CD8-positive, alpha-beta memory T cell (primary cell): ENCODE measurements around the gene TMEM132D. TPM values are rescaled to one million over a fixed set of nuclear protein-coding genes. Genes with fewer than 3 reads are reported as not detected.

Source experiments
- CTCF ChIA-PET: fragments of 350-600 bp; sonication (Branson Sonifier 250); formaldehyde crosslinking; loops from one replicate; lab custom pipeline; 2021; ENCODE audit warnings: antibody characterized with exemption; lab: Charles Lee
- POLR2A ChIA-PET: fragments of 350-600 bp; sonication (Branson Sonifier 250); formaldehyde crosslinking; loops from one replicate; lab custom pipeline; 2021; ENCODE audit warnings: antibody characterized with exemption; lab: Charles Lee
- DNase-seq, 5 donors: peaks; one replicate each; pipeline versions ENCODE4 v3.0.0 to v3.0.0-alpha.2; 2020 to 2022; ENCODE audit warnings: mixed read lengths in 1 of 5
- H3K27ac ChIP-seq: one replicate; pipeline ENCODE4 v1.7.0; 2013; ENCODE audit warnings: low read depth, mild to moderate bottlenecking, low read length, moderate library complexity
- H3K27me3 ChIP-seq: 2 replicates; pipeline ENCODE4 v1.7.0; 2013; ENCODE audit warnings: low read length, mild to moderate bottlenecking; ENCODE audit not compliant: insufficient read depth, poor library complexity, severe bottlenecking
- H3K36me3 ChIP-seq: 2 replicates; pipeline ENCODE4 v1.7.0; 2013; ENCODE audit warnings: mild to moderate bottlenecking, low read length, moderate library complexity; ENCODE audit not compliant: insufficient read depth
- H3K4me1 ChIP-seq: 2 replicates; pipeline ENCODE4 v1.7.0; 2013; ENCODE audit warnings: mild to moderate bottlenecking, low read length, moderate library complexity; ENCODE audit not compliant: insufficient read depth
- H3K4me3 ChIP-seq: 2 replicates; pipeline ENCODE4 v1.7.0; 2013; ENCODE audit warnings: mild to moderate bottlenecking, low read length
- H3K9me3 ChIP-seq: 2 replicates; pipeline ENCODE4 v1.7.0; 2013; ENCODE audit warnings: mild to moderate bottlenecking, low read length
- H3K27ac Mint-ChIP-seq, 8 donors: one replicate each; pipeline ENCODE4 v1.8.0; 2020 to 2021; ENCODE audit warnings: mixed read lengths in 8 of 8, mild to moderate bottlenecking in 6 of 8, inconsistent platforms in 3 of 8, moderate library complexity in 3 of 8
- H3K27me3 Mint-ChIP-seq, 2 donors: one replicate each; pipeline ENCODE4 v1.8.0; 2020 to 2021; ENCODE audit warnings: mixed read lengths in 2 of 2, mild to moderate bottlenecking in 1 of 2, moderate library complexity in 1 of 2
- H3K36me3 Mint-ChIP-seq, 3 donors: one replicate each; pipeline ENCODE4 v1.8.0; 2020 to 2021; ENCODE audit warnings: mixed read lengths in 3 of 3, inconsistent platforms in 1 of 3, mild to moderate bottlenecking in 1 of 3
- H3K4me1 Mint-ChIP-seq, 3 donors: one replicate each; pipeline ENCODE4 v1.8.0; 2020 to 2021; ENCODE audit warnings: mixed read lengths in 3 of 3, inconsistent platforms in 1 of 3, mild to moderate bottlenecking in 1 of 3
- H3K4me3 Mint-ChIP-seq, 7 donors: one replicate each; pipeline ENCODE4 v1.8.0; 2020 to 2021; ENCODE audit warnings: mixed read lengths in 7 of 7, mild to moderate bottlenecking in 6 of 7, moderate library complexity in 4 of 7, inconsistent platforms in 2 of 7
- H3K9me3 Mint-ChIP-seq, 5 donors: one replicate each; pipeline ENCODE4 v1.8.0; 2020 to 2022; ENCODE audit warnings: mixed read lengths in 5 of 5, mild to moderate bottlenecking in 3 of 5, moderate library complexity in 2 of 5, inconsistent platforms in 1 of 5
- polyA plus RNA-seq: library from polyadenylated mRNA; unstranded; fragments of 300-500 nt; fragmentation: Illumina TruSeq; gene quantifications from one replicate; pipeline ENCODE4 v1.2.3, GENCODE V29; 2021
- total RNA-seq, 2 experiments: library from RNA; stranded (reverse); gene quantifications; one replicate each; pipeline ENCODE4 v1.2.3, GENCODE V29; 2021

The TMEM132D gene
- total and polyA plus RNA-seq, 3 experiments from 2014 or later = not detected

DNA sequence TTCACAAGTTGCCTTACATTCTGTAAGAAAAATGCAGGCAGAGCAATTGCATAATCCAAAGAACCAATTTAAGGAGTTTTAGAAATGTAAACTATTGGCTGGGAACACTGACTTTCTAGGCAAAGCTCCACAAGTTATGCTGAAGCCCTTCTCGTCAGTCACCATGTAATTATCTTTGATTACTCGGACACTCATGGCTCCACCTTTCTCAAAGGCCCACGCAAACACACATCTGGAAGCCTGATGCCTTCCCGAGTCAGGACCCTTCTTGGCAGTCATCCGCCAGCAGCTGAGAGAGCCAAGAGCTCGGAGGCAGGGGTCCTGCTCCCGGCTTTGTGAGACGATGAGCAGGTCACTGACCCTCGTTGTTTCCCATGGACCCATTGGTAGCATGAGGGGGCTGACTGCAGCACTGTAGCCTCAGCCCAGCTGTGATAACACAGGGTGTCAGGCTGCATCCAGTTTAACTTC, 202.2 kb downstream of the TMEM132D start:
- Mint-ChIP-seq H3K36me3 (no peaks in the 10 kb centered on the region), H3K27me3 (no peaks in the 10 kb centered on the region), H3K4me3 (no peak overlapping the region), H3K4me1 (no peaks in the 10 kb centered on the region), H3K27ac (no peak overlapping the region), H3K9me3 (peaks cover 7 to 31% (median 16%) of the 10 kb centered on the region in 5 donors)
- H3K4me3 ChIP-seq = no peak overlapping the region
- H3K27ac ChIP-seq = no peak overlapping the region
- H3K36me3 ChIP-seq = no peaks in the 10 kb centered on the region
- ChIA-PET POLR2A (no interaction called here), CTCF (no interaction called here)
- no peaks in the 10 kb centered on the region for H3K4me1 ChIP-seq
- H3K27me3 ChIP-seq = no peaks in the 10 kb centered on the region
- DNase-seq = no peak
- no peaks in the 10 kb centered on the region for H3K9me3 ChIP-seq

DNA sequence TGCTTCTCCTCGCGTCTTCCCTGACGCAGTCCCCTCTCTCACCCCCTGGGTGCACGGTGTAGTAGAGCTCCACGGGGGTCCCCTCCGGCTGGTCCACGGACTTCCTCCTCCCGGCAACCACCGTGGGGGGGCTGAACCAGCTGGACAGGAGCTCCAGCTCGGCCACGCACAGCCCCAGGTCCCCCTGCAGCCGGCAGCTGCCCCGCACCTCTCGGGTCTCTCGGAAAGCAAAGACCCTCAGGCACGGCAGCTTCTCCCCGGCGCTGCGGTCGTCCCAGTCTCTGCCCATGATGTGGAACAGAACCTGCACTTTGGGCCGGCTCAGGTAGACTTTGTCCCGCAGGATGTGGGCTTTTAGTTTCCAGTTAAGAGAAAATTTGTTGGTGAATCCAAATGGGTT, 203.8 kb downstream of the TMEM132D start:
- peaks cover 2 to 17% (median 9%) of the 10 kb centered on the region in 5 donors for H3K9me3 Mint-ChIP-seq
- POLR2A ChIA-PET = no interaction called here
- H3K4me3 Mint-ChIP-seq = no peak overlapping the region
- Histone ChIP-seq H3K27ac (no peak overlapping the region), H3K4me3 (no peak overlapping the region), H3K27me3 (no peaks in the 10 kb centered on the region), H3K9me3 (no peaks in the 10 kb centered on the region), H3K36me3 (no peaks in the 10 kb centered on the region), H3K4me1 (no peaks in the 10 kb centered on the region)
- no peaks in the 10 kb centered on the region for H3K27me3 Mint-ChIP-seq
- no peak for DNase-seq
- CTCF ChIA-PET = no interaction called here
- no peak overlapping the region for H3K27ac Mint-ChIP-seq
- no peaks in the 10 kb centered on the region for H3K4me1 Mint-ChIP-seq
- no peaks in the 10 kb centered on the region for H3K36me3 Mint-ChIP-seq

DNA sequence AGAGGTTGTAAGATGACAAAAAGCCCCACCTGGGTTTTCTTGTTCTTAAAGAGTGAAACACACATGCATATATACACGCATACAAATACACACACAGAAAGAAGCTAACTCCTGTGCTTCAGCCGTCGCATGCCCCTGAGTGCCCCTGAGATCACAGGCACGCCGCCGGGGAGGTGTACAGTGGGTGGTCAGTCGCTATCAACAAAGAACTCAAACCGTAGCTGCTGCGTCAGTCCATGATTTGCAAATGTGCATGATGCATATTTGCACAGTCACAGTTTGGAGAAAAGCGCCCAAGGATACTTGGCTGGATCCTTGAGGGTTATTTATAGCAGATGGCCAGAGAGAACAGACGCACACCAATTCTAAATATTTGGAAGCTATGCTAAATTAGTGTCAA, 206.9 kb downstream of the TMEM132D start:
- Mint-ChIP-seq H3K27ac (no peak overlapping the region), H3K27me3 (no peaks in the 10 kb centered on the region), H3K36me3 (no peaks in the 10 kb centered on the region), H3K4me3 (no peak overlapping the region), H3K4me1 (no peaks in the 10 kb centered on the region), H3K9me3 (peaks cover 0 to 8% (median 0%) of the 10 kb centered on the region in 5 donors)
- Histone ChIP-seq H3K27me3 (no peaks in the 10 kb centered on the region), H3K4me3 (no peak overlapping the region), H3K27ac (no peak overlapping the region), H3K4me1 (no peaks in the 10 kb centered on the region), H3K9me3 (no peaks in the 10 kb centered on the region), H3K36me3 (no peaks in the 10 kb centered on the region)
- no peak for DNase-seq
- ChIA-PET CTCF (no interaction called here), POLR2A (no interaction called here)

DNA sequence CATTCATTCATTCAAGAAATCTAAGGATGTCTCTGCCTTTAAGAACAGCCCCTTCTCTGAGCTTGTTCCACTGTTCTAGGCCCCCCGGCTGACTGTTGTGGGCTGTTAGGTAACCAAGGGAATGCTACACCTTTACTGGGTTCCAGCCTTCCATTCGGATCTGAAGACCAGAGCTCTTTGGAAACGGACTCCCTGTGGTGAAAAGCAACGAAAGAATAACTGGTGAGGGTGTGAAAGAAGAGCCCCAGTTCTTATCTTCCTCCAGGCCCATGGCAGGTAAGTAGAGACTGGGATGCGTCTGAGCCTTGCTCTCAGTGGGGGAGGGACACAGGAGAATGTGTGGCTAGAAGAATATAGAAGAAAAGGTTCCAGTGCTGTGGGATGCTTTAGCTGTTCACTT, 207.4 kb downstream of the TMEM132D start:
- ChIA-PET CTCF (no interaction called here), POLR2A (no interaction called here)

DNA sequence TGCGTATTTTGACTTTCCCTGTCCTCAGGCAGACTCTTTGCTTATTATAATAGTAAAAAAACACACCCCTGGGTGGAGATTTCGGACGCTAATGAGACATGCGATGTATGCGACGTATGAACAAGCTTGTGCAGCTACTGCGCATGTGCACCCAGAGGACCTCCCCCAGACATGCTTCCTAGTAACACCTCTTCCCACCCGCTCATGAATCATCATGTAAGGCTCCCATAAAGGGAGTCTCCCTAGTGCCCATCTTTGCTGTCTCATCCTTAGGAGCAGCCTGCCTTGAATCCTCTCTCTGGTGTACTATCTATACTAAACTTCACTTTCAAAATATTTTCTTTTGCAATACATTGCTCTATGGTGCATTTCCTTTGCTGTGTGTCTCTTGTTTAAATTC, 210.1 kb downstream of the TMEM132D start:
- Mint-ChIP-seq H3K36me3 (no peaks in the 10 kb centered on the region), H3K27me3 (no peaks in the 10 kb centered on the region), H3K4me3 (peak overlapping the region in 1 of 7 donors; percentile 16), H3K9me3 (peaks cover 0 to 12% (median 0%) of the 10 kb centered on the region in 5 donors), H3K27ac (no peak overlapping the region), H3K4me1 (no peaks in the 10 kb centered on the region)
- no peak for DNase-seq
- Histone ChIP-seq H3K4me3 (no peak overlapping the region), H3K27me3 (no peaks in the 10 kb centered on the region), H3K9me3 (no peaks in the 10 kb centered on the region), H3K4me1 (no peaks in the 10 kb centered on the region), H3K27ac (no peak overlapping the region), H3K36me3 (no peaks in the 10 kb centered on the region)
- POLR2A ChIA-PET = no interaction called here
- CTCF ChIA-PET = no interaction called here

More for the DNA sequence above, 207.4 kb downstream of the TMEM132D start:
- no peaks in the 10 kb centered on the region for H3K4me1 ChIP-seq
- H3K27me3 Mint-ChIP-seq = no peaks in the 10 kb centered on the region
- no peaks in the 10 kb centered on the region for H3K36me3 Mint-ChIP-seq
- no peak overlapping the region for H3K4me3 Mint-ChIP-seq
- no peak overlapping the region for H3K27ac ChIP-seq
- DNase-seq = no peak
- peaks cover 0 to 8% (median 0%) of the 10 kb centered on the region in 5 donors for H3K9me3 Mint-ChIP-seq
- no peak overlapping the region for H3K4me3 ChIP-seq
- H3K4me1 Mint-ChIP-seq = no peaks in the 10 kb centered on the region
- no peaks in the 10 kb centered on the region for H3K27me3 ChIP-seq
- no peaks in the 10 kb centered on the region for H3K36me3 ChIP-seq
- no peak overlapping the region for H3K27ac Mint-ChIP-seq
- H3K9me3 ChIP-seq = no peaks in the 10 kb centered on the region

DNA sequence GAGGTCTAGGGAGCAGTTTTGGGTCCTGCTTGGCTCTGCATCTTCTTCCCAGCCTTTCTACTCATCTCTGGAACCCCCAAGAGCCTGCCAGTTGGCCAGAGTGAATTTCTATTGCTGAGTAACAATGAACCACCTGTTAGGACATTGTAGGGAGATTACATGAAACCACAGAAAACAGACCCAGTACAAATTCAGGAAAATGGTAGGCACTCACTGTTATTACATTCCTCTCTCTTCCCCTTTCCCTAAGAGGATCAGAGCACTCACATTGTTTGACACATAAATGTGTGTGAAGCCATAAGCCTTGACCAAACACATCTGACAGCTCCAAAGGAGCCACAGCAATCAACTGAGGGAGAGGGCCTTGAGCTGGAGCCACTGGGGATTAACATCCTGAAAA, 216.1 kb downstream of the TMEM132D start:
- H3K36me3 Mint-ChIP-seq = no peaks in the 10 kb centered on the region
- POLR2A ChIA-PET = no interaction called here

DNA sequence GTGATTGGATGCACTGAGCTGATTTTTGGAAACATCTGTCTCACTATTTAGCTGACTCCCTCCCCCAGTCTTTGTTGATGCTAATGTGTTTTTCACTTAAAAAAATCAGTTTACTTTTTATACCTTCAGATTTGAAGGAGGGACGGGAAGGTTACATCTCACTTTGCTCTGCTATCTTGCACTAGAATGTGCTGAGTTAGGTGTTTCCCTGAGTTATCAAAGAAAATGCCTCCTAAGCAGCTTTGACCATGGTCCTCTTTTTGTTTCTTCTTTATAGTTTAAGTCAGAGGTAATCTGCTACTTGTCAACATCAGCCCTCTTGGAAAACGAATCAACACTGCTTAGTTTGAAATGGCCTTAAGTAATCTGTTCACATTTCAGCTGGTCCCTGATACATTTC, 222.0 kb downstream of the TMEM132D start:
- POLR2A ChIA-PET = no interaction called here
- H3K4me1 ChIP-seq = no peaks in the 10 kb centered on the region
- no peak overlapping the region for H3K4me3 Mint-ChIP-seq
- H3K27ac ChIP-seq = no peak overlapping the region
- CTCF ChIA-PET = no interaction called here
- H3K4me1 Mint-ChIP-seq = no peaks in the 10 kb centered on the region
- no peaks in the 10 kb centered on the region for H3K27me3 ChIP-seq
- H3K9me3 Mint-ChIP-seq = peaks cover 5 to 10% (median 7%) of the 10 kb centered on the region in 5 donors
- H3K4me3 ChIP-seq = no peak overlapping the region
- DNase-seq = no peak
- H3K27me3 Mint-ChIP-seq = no peaks in the 10 kb centered on the region
- H3K9me3 ChIP-seq = no peaks in the 10 kb centered on the region
- no peaks in the 10 kb centered on the region for H3K36me3 ChIP-seq
- no peak overlapping the region for H3K27ac Mint-ChIP-seq
- H3K36me3 Mint-ChIP-seq = no peaks in the 10 kb centered on the region

More for the DNA sequence above, 216.1 kb downstream of the TMEM132D start:
- no peak overlapping the region for H3K4me3 ChIP-seq
- no peaks in the 10 kb centered on the region for H3K27me3 ChIP-seq
- Mint-ChIP-seq H3K9me3 (peaks cover 6 to 14% (median 11%) of the 10 kb centered on the region in 5 donors), H3K4me1 (no peaks in the 10 kb centered on the region), H3K27ac (no peak overlapping the region), H3K27me3 (no peaks in the 10 kb centered on the region), H3K4me3 (no peak overlapping the region)
- CTCF ChIA-PET = no interaction called here
- no peaks in the 10 kb centered on the region for H3K4me1 ChIP-seq
- no peaks in the 10 kb centered on the region for H3K9me3 ChIP-seq
- H3K36me3 ChIP-seq = no peaks in the 10 kb centered on the region
- no peak overlapping the region for H3K27ac ChIP-seq
- DNase-seq = no peak

DNA sequence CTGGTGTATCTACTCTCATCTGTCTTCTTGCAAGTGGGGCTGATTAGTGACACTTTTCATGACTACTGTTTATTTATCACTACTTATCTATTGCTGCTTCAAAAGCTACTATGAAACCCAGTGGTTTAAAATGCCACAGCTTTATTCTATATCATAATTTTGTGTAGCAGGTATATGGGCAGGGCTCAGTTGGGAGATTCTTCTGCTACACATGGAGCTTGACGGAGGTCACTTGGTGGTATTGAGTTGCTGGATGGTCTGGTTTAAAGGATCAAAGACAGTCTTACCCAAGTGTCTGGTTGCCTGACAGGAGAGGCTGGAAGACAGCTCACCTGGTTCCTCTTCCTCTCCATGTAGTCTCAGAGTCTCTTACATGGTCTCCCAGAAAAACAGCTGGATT, 222.7 kb downstream of the TMEM132D start:
- ChIA-PET CTCF (no interaction called here), POLR2A (no interaction called here)
- Histone ChIP-seq H3K27ac (no peak overlapping the region), H3K9me3 (no peaks in the 10 kb centered on the region), H3K36me3 (no peaks in the 10 kb centered on the region), H3K27me3 (no peaks in the 10 kb centered on the region), H3K4me3 (no peak overlapping the region), H3K4me1 (no peaks in the 10 kb centered on the region)
- Mint-ChIP-seq H3K4me1 (no peaks in the 10 kb centered on the region), H3K27me3 (no peaks in the 10 kb centered on the region), H3K27ac (no peak overlapping the region), H3K4me3 (no peak overlapping the region), H3K36me3 (no peaks in the 10 kb centered on the region), H3K9me3 (peaks cover 3 to 9% (median 6%) of the 10 kb centered on the region in 5 donors)
- DNase-seq = no peak

DNA sequence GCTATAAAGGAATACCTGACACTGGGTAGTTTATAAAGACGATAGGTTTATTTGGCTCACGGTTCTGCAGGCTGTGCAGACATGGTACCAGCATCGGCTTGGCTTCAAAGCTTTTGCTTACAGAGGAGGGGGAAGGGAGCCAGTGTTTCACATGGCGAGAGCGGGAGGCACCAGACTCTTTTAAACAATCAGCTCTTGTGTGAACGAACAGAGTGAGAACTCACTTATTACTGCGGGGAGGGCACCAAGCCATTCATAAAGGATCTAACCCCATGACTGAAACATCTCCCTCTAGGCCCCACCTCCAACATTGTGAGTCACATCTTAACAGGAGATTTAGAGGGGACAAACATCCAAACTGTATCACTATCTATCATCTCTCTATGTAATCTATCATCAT, 227.4 kb downstream of the TMEM132D start:
- DNase-seq = no peak
- no peak overlapping the region for H3K27ac Mint-ChIP-seq
- Histone ChIP-seq H3K36me3 (no peaks in the 10 kb centered on the region), H3K9me3 (no peaks in the 10 kb centered on the region), H3K27ac (no peak overlapping the region), H3K4me1 (no peaks in the 10 kb centered on the region), H3K27me3 (no peaks in the 10 kb centered on the region), H3K4me3 (no peak overlapping the region)
- H3K4me3 Mint-ChIP-seq = no peak overlapping the region
- no peaks in the 10 kb centered on the region for H3K36me3 Mint-ChIP-seq
- ChIA-PET POLR2A (no interaction called here), CTCF (no interaction called here)
- H3K9me3 Mint-ChIP-seq = peaks cover 0 to 6% (median 2%) of the 10 kb centered on the region in 5 donors
- no peaks in the 10 kb centered on the region for H3K27me3 Mint-ChIP-seq
- H3K4me1 Mint-ChIP-seq = no peaks in the 10 kb centered on the region
